Non-pigmented ciliary epithelial cell (primary cell): ENCODE data around the gene NPR3.

Source experiments
- DNase-seq: peaks from one replicate; pipeline ENCODE4 v3.0.0-alpha.2; 2010; ENCODE audit warnings: low read depth

NPR3 gene

DNA sequence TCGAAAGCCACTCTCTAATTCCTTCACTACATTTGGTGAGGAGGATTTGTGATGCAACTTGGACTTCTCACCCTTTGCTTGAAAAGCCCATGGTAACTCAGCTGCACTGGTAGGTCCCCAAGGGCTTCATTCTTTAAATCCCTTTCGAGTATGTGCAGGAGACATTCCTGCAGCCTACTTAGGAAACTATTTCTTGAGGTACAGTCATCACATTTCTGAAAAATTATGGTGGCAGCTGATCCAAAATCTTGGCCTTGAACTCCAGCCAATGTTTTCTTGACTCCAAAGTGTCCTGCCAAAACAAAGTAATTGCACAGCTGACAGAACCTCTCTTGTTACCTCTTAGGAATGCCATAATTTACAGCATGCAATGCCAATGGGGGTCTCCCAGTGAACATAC is 99.7 kb downstream of the NPR3 start:
- DNase-seq, result no peak

DNA sequence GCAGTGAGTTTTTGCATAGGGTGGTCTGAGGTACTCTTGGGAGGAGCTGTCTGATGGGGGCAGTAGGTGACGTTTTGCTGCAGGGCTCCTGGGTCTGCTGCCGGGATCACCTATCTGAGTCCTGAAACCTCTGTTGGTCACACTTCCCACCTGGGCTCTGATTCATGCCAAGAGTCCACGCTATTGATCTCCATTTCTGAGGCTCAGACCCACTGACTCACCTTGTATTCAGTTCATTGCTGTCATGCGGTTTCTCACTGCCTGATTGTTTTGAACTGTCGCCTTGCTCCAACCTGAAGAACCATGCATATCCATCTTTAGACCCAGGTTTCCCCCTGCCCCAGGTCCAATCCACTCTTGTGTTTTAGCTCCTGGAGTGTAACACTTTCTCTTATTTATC is 101.3 kb downstream of the NPR3 start:
- no peak for DNase-seq

DNA sequence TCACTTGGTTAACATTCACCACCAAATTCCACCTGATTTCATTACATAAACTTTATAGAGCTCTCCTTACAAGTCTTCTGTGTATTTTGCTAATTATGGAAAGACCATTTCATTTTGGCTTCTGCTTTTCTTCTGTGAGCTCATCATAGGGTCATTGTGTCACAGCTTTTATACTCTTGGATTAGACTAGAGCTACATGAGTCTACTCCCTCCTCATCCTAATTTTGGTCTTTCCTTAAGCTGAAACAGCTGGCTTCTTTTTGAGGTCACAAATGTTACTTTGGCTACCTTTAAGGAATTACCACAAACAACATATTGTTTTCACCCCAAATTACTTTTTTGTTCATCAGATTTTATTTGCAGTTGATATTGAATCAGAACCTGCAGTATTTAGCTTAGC is 103.0 kb downstream of the NPR3 start:
- no peak for DNase-seq

DNA sequence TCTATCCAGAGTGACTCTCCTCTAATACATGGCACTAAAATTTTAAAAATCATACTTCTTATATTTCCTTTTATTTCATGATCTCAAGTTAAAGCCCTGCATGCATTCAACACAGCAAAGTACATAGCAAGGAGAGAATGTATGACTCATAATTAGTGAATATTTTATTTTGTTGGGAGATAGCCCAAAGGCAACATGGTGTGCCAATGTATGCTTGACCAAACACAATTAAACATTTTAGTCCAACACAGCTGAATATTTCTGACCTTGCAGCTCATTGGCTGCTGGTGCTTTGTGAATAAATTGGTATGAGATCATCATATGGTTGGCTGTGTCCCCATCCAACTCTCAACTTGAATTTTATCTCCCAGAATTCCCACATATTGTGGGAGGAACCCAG is 103.5 kb downstream of the NPR3 start:
- DNase-seq, result no peak

GRCh38 chr5:32827981-32828380 is 116.9 kb downstream of the NPR3 start:
- DNase-seq, result no peak

DNA sequence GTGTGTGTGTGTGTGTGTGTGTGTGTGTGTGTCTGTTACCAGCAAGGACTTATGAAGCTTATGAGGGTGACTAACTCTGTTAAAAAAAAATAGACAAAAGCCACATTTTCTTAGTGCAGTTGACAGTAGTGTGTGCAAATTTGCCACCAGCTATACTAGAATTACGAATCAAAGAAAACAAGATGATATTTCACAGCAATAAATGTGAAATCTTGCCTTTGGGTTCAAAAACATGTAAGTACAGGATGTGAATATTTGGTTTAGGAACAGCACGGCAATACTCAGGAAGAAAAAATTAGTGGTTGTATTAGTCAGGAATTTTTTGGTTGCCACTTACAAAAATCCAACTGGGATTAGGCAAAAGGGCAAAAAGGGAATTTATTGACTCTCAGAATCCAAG is 117.4 kb downstream of the NPR3 start:
- DNase-seq, result no peak

- DNase-seq, result no peak
Observed at GRCh38 chr5:32831624-32832023, 120.5 kb downstream of the NPR3 start.

DNA sequence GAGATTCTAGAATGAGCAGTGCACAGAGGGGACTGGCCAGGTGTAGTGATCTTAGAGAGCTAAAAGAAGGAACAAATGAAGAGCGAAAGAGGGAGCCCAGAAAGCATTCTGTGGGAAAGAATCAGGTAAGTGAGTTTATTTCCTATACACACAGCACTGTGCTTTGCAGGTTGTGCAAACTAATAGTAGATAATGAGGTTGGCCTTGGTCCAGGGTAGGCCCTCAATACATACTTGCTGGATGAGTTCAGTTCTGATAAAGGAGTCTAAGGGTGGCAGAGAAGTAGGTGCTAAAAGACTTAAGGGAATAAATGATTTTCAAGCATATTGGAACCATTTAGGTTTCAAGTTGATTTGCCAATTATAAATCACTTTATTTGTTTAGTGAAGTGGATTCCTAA is 122.0 kb downstream of the NPR3 start:
- no peak for DNase-seq

DNA sequence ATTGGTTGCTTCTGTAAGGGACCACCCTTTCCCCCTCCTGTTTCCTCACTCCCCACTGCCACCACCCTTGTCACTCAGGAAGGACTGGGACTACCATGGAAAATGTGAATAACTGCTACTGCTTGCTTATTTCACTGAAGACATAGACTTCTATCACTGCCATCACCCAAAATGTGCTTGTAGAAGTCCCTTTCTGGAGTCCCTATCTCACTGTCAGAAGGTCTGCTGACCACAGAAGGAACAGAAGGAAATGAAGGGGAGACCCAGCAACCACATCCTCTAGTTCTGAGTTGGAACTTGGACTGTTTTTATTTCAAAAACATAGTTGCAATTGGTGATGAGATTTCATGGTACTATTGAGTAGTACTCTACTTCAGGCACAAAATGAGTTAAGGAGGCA is 122.5 kb downstream of the NPR3 start:
- no peak for DNase-seq

- no peak for DNase-seq
Observed at GRCh38 chr5:32834251-32834650, 123.1 kb downstream of the NPR3 start.

DNA sequence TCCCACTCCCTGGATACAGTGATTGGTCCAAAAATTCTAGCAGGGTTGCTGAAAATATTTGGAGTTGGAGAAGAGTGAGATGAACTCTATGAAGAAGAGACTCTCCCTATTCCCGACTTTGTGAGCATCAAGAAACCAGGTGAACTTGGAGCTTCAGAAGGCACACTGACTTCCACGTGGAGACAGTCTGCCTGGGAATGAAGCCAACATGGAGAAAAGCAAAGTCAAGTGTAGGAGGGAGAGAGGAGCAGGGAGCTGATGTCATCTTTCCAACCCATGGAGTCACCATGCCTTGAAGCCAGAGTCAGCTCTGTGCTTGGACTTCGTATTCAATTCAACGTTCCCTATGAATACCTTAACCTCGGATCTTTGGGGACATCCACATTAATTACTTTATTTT is 125.1 kb downstream of the NPR3 start:
- DNase-seq, result no peak

DNA sequence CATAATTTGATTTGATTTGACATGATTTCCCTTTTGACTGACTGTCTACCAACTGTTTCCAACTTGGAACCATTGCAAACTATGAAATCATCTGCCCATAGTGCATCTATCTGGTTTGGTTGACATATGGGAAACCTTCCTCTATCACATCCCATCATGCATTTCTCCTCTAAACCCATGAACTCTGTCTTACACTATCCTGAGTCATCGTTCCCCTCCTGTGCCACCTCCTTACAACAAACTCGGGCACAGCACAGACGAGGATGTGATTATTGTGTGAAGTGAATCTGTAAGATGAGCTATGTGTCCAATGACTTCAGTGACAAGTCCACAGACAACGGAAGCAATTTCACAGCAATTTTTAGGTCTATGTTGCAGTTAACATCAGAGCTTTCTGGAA is 126.1 kb downstream of the NPR3 start:
- DNase-seq, result no peak

- no peak for DNase-seq
Observed at GRCh38 chr5:32839106-32839505, 128.0 kb downstream of the NPR3 start.

DNA sequence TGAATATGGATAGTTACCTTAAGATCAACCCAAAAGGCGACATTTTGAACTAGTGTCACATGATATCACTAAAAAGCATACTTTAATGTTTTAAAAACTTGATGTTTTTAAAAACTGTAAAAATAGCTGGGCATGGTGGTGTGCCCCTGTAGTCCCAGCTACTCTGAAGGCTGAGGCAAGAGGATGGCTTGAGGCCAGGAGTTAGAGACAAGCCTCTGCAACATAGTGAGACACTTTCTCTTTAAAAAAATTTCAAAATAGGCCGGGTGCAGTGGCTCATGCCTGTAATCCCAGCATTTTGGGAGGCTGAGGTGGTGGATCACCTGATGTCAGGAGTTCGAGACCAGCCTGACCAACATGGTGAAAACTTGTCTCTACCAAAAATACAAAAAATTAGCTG is 129.5 kb downstream of the NPR3 start:
- DNase-seq, result no peak
